CD4-positive, alpha-beta T cell (primary cell): Measurements from ENCODE around the gene PRKCA. TPM values are rescaled to one million over a fixed set of nuclear protein-coding genes. Genes with fewer than 3 reads are reported as not detected.

Experiments used
- ATAC-seq: fragments of 200-7000 bp; cut with Tn5 transposase; one replicate; pipeline ENCODE4 v1.10.0; 2022; ENCODE audit warnings: mild to moderate bottlenecking; ENCODE audit not compliant: poor library complexity
- CTCF ChIA-PET: fragments of 350-600 bp; sonication (Branson Sonifier 250); formaldehyde crosslinking; loops from one replicate; lab custom pipeline; 2021; ENCODE audit warnings: antibody characterized with exemption, inconsistent platforms; lab: Charles Lee
- POLR2A ChIA-PET: fragments of 350-600 bp; sonication (Branson Sonifier 250); formaldehyde crosslinking; loops from one replicate; lab custom pipeline; 2021; ENCODE audit warnings: antibody characterized with exemption, inconsistent platforms; lab: Charles Lee
- DNase-seq, 14 experiments: peaks; one replicate each; pipeline ENCODE4 v3.0.0-alpha.2; 2013 to 2020; ENCODE audit warnings: mixed read lengths in 2 of 14
- H3K27ac ChIP-seq, 2 donors: one replicate each; pipeline versions ENCODE4 v1.5.1 to v1.7.0; 2013; ENCODE audit warnings: low read length in 2 of 2, low read depth in 1 of 2, mild to moderate bottlenecking in 1 of 2
- H3K27me3 ChIP-seq, 2 experiments: 1 replicate in 1 of 2; 2 replicates in 1 of 2; pipeline versions ENCODE4 v1.6.1 to v1.7.0; 2013; ENCODE audit warnings: low read length in 2 of 2, control low read depth in 1 of 2, mild to moderate bottlenecking in 1 of 2, moderate library complexity in 1 of 2; ENCODE audit not compliant: insufficient read depth in 2 of 2, control insufficient read depth in 1 of 2
- H3K36me3 ChIP-seq: one replicate; pipeline ENCODE4 v1.6.1; 2013; ENCODE audit warnings: low read length, control low read depth; ENCODE audit not compliant: insufficient read depth
- H3K4me1 ChIP-seq: one replicate; pipeline ENCODE4 v1.6.1; 2013; ENCODE audit warnings: low read length, control low read depth; ENCODE audit not compliant: insufficient read depth
- H3K4me3 ChIP-seq: one replicate; pipeline ENCODE4 v1.5.1; 2013; ENCODE audit warnings: mild to moderate bottlenecking, low read length, moderate library complexity
- H3K9me3 ChIP-seq, 2 experiments: 1 replicate in 1 of 2; 2 replicates in 1 of 2; pipeline versions ENCODE4 v1.6.1 to v1.7.0; 2013; ENCODE audit warnings: low read length in 2 of 2, mild to moderate bottlenecking in 2 of 2, control low read depth in 1 of 2, moderate library complexity in 1 of 2; ENCODE audit not compliant: control insufficient read depth in 1 of 2, insufficient read depth in 1 of 2
- H3K27ac Mint-ChIP-seq: one replicate; pipeline ENCODE4 v1.8.0; 2020; ENCODE audit warnings: mixed read lengths
- H3K27me3 Mint-ChIP-seq: one replicate; pipeline ENCODE4 v1.8.0; 2021; ENCODE audit warnings: mixed read lengths
- H3K36me3 Mint-ChIP-seq: one replicate; pipeline ENCODE4 v1.8.0; 2021; ENCODE audit warnings: low read depth, mixed read lengths
- H3K4me1 Mint-ChIP-seq: one replicate; pipeline ENCODE4 v1.8.0; 2021; ENCODE audit warnings: low read depth, mixed read lengths
- H3K4me3 Mint-ChIP-seq: one replicate; pipeline ENCODE4 v1.8.0; 2020; ENCODE audit warnings: mild to moderate bottlenecking, mixed read lengths
- H3K9me3 Mint-ChIP-seq: one replicate; pipeline ENCODE4 v1.8.0; 2020; ENCODE audit warnings: mixed read lengths
- CTCF ChIP-seq: fragments of 200-600 bp; IDR thresholded peaks from one replicate; pipeline ENCODE4 v1.8.0; 2022; ENCODE audit warnings: antibody characterized with exemption, mild to moderate bottlenecking
- intact Hi-C, 2 experiments: fragments of 100-400 bp; cut with DNase I in 1 of 2; cut with micrococcal nuclease in 1 of 2; formaldehyde crosslinking; loops; one replicate each; pipeline versions ENCODE4 v1.15.1 to v1.9.0; 2023 to 2025; cut with DNase I, micrococcal nuclease
- total RNA-seq, 174 experiments: library from RNA in 2 of 174; stranded (reverse) in 2 of 174; gene quantifications; one replicate each; pipeline ENCODE4 v1.2.3 and lab custom pipeline; 2021 to 2026

Gene PRKCA
- total RNA-seq, 2 experiments from 2014 or later: 84.8 to 88.6 TPM

DNA sequence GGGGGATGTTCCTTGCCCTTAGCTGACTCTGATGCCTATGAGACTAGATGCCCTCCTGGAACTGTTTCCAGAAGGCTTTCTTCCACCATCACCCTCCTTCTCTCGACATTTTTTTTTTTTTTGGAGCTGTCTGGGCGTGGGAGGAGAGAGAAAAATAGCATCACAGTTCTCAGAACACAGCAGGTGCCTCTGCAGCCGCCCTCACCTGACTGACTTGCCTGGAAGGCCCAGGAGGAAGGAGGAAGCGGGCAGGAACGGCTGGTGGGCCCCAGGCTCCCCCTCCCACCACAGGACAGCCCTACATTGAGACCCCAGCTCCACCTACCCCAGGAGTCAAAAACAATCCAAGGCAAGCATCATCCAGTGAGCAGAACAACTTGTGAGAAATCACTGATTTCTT, 512.2 kb downstream of the PRKCA start:
- Histone ChIP-seq H3K9me3 (peaks cover 6 to 15% of the 10 kb centered on the region in 2 experiments), H3K4me3 (no peak overlapping the region), H3K36me3 (no peaks in the 10 kb centered on the region), H3K27ac (no peak overlapping the region), H3K27me3 (peaks cover 0 to 2% of the 10 kb centered on the region in 2 experiments), H3K4me1 (no peaks in the 10 kb centered on the region)
- Mint-ChIP-seq H3K27me3 (no peaks in the 10 kb centered on the region), H3K9me3 (peaks cover 7% of the 10 kb centered on the region), H3K4me3 (no peak overlapping the region), H3K27ac (no peak overlapping the region), H3K36me3 (no peaks in the 10 kb centered on the region), H3K4me1 (no peaks in the 10 kb centered on the region)
- POLR2A ChIA-PET: no interaction called here
- intact Hi-C loops: loop anchor here in 1 of 2 experiments (10.0 kb wide), 1 partner anchor 60 kb away; no protein-coding TSS in a partner anchor
- DNase-seq (no peak), ATAC-seq (no peak)
- TF ChIP-seq CTCF: no peak
- CTCF ChIA-PET: no interaction called here

- peaks cover 7% of the 10 kb centered on the region for H3K9me3 Mint-ChIP-seq
- H3K4me1 Mint-ChIP-seq: no peaks in the 10 kb centered on the region
- H3K27ac ChIP-seq: no peak overlapping the region
- POLR2A ChIA-PET: no interaction called here
- H3K4me3 ChIP-seq: no peak overlapping the region
- H3K27me3 ChIP-seq: peaks cover 0 to 2% of the 10 kb centered on the region in 2 experiments
- H3K36me3 ChIP-seq: no peaks in the 10 kb centered on the region
- DNase-seq (no peak), ATAC-seq (no peak)
- H3K4me3 Mint-ChIP-seq: no peak overlapping the region
- H3K9me3 ChIP-seq: peaks cover 6 to 9% of the 10 kb centered on the region in 2 experiments
- H3K27me3 Mint-ChIP-seq: peaks cover 4% of the 10 kb centered on the region
- intact Hi-C loops: loop anchor here in 1 of 2 experiments (10.0 kb wide), 1 partner anchor 63 kb away; no protein-coding TSS in a partner anchor
- H3K4me1 ChIP-seq: no peaks in the 10 kb centered on the region
- CTCF ChIA-PET: no interaction called here
- TF ChIP-seq CTCF: no peak
- no peak overlapping the region for H3K27ac Mint-ChIP-seq
- no peaks in the 10 kb centered on the region for H3K36me3 Mint-ChIP-seq
These were observed 515.3 kb downstream of the PRKCA start for GRCh38 chr17:66817750-66818149.

GRCh38 chr17:66819466-66819865, 517.1 kb downstream of the PRKCA start:
- TF ChIP-seq CTCF: no peak
- ChIA-PET CTCF (no interaction called here), POLR2A (no interaction called here)
- ATAC-seq: no peak
- H3K4me3 Mint-ChIP-seq: no peak overlapping the region
- peaks cover 0 to 7% of the 10 kb centered on the region in 2 experiments for H3K27me3 ChIP-seq
- H3K27me3 Mint-ChIP-seq: peaks cover 8% of the 10 kb centered on the region
- H3K36me3 Mint-ChIP-seq: no peaks in the 10 kb centered on the region
- H3K27ac ChIP-seq: no peak overlapping the region
- no peak overlapping the region for H3K4me3 ChIP-seq
- DNase-seq: no peak
- H3K4me1 ChIP-seq: no peaks in the 10 kb centered on the region
- peaks cover 7% of the 10 kb centered on the region for H3K9me3 Mint-ChIP-seq
- H3K4me1 Mint-ChIP-seq: no peaks in the 10 kb centered on the region
- H3K27ac Mint-ChIP-seq: no peak overlapping the region
- H3K9me3 ChIP-seq: peaks cover 6 to 9% of the 10 kb centered on the region in 2 experiments
- H3K36me3 ChIP-seq: no peaks in the 10 kb centered on the region
- intact Hi-C loops: loop anchor here in 1 of 2 experiments (10.0 kb wide), 1 partner anchor 65 kb away; no protein-coding TSS in a partner anchor
